GM18907 (cell line): ENCODE results near the gene MICALL2.

Experiments used
- ATAC-seq: cut with Tn5 transposase; IDR thresholded peaks from one replicate; pipeline ENCODE4 v1.9.1; 2021; ENCODE audit warnings: mild to moderate bottlenecking, moderate library complexity; ENCODE audit not compliant: unreplicated experiment

Gene MICALL2

GRCh38 chr7:1458683-1459511, at the start of gene MICALL2:
Gene MICALL2 (minus strand): TSS chr7:1459470. CDS start chr7:1459326, 144 bp downstream.
- peak; percentile 26 for ATAC-seq

DNA sequence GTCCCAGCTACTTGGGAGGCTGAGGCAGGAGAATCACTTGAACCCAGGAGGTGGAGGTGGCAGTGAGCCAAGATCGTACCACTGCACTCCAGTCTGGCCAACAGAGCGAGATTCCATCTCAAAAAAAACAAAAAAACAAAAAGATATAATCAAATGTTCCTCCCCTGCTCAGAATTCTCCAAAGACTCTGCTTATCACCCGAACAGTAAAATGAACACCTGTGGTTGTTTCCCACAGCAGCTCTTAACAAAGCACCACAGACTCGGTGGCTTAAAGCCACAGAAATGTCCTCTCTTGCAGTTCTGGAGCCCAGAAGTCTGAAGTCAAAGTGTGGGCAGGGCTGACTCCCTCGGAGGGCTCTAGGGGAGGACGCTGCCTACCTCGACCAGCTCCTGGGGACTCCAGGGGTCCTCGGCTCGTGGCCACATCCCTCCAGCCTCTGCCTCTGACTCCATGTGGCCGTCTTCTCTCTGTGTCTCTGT, 49.0 kb upstream of the MICALL2 start:
- ATAC-seq: no peak

GRCh38 chr7:1505731-1506550, 46.7 kb upstream of the MICALL2 start:
- ATAC-seq: no peak

DNA sequence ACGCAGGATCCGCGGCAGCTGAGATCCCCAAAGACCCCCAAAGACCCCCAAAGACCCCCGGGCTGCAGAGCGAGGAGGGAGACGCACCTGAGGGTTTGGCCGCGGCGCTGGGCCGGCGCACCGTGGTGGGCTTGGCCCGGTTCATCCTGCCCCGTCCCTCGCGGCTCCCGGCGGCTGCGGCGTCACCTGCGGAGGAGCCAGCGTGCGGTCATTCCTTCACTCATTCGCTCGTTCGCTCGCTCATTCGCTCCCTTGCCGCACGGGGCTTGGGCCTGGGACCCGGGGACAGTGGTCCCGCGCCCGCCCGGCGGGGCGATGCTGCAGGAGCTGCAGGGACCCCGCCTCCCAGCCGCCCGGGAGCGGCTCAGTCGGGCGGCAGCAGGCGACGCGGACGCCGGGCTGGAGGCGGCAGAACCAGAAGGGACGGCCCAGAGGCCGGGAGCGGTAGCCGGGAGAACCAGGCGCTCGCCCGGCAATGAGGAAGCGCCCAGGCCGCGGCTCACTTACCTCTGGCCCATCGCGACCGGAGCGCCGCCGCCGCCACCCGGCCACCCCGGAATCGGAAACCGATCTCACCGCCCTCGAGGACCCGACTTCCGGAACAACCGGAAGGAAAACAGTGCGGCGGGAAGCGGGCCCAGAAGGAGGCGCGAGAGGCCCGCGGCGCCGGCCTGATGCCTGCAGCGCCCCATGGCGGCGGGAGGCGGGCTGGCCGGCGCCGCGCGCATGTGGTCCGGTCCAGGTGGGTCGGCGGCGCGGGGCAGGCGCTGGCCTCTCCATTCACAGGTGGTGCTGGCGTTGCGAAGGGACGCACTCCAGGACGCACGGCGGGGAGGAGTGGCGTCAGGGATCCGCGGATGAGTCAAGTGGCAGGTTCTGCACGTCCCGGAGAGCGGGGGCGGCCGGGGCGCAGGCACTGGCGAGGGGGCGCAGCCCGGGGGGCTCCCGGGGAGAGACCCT, 44.8 kb upstream of the MICALL2 start, which contains the start of gene INTS1:
Gene INTS1, minus strand, starts transcription at position 574 of the 960 bp plus-strand sequence. Its CDS starts 429 bp downstream, at position 145.
- peak; percentile 86 for ATAC-seq

- ATAC-seq: no peak
These were observed 44.1 kb upstream of the MICALL2 start for GRCh38 chr7:1503390-1503789.

GRCh38 chr7:1502845-1503244, 43.6 kb upstream of the MICALL2 start:
- ATAC-seq: no peak

DNA sequence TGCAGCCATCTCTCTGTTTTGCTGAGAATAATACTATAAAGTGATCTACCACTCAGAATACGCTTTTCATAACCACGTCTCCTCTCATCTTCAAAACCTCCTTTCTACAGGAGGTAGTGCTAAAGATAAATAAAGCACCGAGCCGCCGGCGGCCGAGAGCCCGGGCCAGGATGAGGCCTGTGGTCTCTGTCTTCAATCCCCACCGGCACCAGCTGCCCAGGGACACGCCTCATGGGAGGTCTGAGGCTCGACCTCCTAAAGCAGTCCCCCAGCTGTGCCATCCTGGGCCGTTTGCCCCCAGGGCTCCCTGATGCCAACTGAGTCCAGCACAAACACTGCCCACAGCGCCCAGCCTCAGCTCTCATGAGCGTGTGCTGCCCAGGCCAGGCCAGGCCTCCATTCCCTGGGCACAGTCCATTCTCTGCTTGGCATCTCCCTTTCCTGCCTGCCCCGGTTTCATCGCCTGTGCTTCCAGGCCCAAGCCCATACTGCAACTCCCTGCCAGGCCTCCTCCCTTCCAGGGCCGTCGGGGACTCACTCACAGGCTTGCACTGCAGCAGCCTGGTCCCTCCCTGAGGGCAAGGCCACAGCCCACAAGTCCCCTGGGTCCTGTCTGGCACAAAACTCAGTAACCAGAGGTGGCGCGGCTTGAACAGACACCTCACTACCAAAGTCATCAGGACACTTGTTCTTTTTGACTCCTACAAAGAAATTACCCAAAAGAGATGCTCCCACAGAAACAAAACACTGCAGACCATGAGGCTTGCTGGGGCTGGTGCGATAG, 42.4 kb upstream of the MICALL2 start:
- no peak for ATAC-seq

DNA sequence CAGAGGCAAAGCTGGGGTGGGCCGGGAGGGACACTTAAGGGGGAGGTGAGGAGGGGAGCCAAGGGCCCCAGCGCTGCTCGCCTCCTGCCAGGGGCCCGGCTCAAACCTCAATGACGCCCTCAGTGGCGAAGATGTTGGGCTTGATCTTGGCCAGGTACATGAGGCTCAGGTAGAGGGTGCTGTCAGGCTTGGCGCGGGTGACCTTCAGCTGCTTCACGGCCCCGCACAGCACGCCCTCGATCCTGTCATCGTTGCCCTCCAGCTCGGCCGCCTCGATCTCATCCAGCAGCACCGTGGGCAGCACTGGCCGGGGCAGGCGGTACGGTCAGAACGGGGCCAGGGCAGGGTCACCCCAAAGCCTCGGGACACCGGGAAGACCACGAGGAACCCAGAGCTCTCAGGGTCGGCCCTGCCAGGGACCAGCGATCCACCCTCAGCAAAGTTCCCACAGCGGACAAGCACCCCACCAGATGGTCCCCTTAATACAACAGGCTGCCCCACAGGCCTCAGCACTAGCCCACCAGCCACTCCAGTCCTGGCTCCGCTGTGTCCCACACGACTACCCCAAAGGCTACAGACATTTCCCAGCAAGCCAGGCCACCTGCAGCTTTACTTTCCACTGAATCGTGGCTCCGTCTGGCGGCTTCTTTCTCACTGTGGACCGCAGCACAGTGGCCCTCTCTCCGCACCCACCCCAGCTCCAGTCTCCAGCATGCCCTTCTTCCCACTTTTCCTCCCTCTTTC, 41.0 kb upstream of the MICALL2 start:
- no peak for ATAC-seq

GRCh38 chr7:1499367-1500029, 40.2 kb upstream of the MICALL2 start:
- no peak for ATAC-seq

DNA sequence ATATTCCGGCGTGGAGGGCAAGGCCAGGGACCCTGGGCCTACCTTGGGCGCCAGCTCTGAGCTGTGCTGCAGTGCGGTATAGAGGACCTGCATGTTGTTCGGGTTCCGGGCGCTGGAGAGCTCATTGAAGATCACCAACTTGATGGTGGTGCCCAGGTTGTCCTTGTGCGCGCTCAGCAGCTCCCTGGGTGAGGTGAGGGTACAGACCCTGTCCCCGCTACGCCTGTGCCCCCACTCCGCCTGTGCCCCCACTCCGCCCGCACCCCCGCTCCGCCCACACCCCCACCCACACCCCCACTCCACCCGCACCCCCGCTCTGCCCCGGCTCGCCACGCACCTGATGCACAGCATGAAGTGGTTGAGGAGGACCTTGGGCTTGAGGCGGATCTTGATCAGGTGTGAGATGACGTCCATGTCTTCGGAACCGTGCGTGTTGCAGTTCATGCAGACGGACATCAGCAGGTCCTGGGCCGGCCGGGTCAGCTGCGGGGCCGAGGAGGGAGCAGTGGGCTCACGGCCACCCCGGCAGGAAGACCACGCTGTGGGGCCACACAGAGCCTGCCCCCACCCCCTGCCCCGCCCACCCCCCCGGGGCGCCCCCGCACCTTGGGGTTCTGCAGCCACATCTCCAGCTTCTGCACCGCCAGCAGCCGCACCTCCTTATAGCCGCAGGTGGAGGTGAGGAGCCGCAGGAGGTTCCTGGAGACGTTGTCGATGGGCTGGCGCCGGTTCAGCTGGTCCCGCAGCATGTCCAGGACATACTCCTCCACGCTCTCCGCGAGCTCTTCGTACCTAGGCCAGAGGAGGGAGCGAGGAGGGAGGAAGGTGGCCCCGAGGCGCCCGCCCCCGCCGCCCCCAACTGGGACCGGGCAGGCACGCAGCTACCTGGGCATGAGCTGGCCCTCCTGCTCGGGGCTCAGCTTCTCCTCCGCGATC, 39.4 kb upstream of the MICALL2 start:
- ATAC-seq: no peak

DNA sequence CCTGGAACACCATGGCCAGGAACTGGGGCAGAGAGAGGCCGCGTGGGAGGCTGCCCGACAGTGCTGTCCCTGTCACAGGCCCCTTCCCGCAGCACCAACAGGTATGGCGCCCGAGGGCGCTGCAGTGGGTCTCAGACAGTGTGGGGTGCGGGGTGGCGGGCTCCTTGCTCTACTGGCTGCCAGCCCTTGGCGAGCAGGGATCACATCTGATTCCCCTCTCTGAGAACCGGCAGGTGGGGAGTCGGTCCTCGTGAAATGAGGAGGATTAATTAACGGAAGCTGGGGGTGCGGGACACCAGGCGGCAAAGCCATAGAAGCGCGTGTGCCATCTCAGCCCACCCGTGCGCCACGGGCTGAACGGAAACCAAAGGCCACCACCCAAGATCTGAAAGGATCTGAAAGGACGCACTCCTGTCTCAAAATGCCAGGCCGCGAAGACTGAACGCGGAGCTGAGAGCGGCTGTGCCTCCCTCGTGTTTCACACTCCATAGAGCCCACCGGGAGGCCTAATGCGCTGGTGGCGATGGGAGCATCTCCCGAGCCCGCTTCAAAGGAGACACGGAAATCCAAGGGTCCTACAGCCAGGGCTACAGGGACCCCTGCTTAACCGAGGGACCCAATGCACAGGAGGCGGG, 38.1 kb upstream of the MICALL2 start:
- ATAC-seq: no peak

GRCh38 chr7:1496531-1497292, 37.4 kb upstream of the MICALL2 start:
- ATAC-seq: no peak

DNA sequence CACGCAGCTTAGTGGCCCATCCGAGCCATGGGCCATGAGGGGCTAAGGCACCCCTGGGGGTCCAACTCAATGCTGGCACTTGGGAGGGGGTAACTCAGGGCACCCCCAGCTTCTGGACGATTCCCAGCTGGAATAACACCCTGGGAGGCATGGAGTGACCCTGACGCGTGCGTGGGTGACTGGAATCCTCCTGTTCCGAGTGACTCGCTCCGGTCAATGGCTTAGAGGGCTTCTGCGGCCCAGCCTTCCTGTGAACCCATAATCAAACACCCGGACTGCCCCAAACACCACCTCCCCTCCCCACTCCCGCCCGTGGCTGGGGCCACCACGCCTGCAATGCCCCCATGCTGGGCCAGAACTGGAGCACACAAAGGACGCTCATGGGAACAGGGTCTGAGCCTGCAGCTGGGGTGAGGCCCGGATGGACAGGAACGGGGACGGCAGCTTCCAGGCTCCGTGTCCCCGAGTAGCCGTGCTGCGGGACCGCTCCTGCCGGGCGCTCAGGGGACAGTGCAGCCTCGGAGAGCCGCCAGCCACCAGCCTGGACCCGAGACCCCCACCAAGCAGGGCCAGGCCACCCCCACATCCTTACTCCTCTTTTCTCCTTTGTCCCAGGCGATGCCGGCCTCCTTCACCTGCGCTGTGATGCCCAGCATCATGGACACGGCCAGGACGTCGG, 36.4 kb upstream of the MICALL2 start:
- no peak for ATAC-seq

DNA sequence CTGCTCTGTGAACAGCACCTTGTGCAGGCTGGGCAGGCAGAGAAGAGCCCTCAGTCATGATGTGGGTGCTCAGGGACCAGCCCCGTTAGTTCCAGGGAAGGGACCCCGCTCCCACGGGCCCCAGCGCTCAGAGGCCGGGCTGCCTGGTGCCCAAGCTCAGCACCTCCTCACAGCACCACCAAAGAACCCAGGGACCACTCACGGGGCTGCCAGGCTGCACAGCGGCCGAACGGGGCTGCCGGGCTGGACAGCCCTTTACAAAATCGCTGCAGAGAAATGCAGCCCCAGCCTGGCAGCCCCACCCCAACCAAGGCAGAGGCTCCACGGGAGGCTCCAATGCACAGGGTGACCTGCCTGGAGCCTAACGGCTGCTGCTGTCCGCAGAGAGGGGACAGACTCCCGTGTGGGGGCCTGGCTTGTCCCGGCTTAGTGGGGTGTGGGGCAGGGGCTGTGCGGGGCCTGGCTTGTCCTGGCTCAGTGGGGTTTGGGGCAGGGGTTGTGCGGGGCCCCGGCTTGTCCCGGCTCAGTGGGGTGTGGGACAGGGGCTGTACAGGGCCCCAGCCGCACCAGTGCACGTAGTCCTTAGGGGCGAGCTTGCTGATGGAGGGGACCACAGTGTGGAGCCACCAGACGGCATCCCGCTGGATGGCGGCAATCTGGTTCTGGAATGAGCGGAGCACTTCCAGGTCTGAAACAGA, 35.7 kb upstream of the MICALL2 start:
- ATAC-seq: no peak

- ATAC-seq: no peak
These were observed 35.2 kb upstream of the MICALL2 start for GRCh38 chr7:1494447-1494846.
